HepG2 (cell line): ENCODE data around the gene LIN28B. TPM values are rescaled to one million over a fixed set of nuclear protein-coding genes. Genes with fewer than 3 reads are reported as not detected.

Experiments used
- AGO1 ChIP-seq: fragments of 200-400 bp; formaldehyde crosslinking; IDR thresholded peaks from 2 replicates; pipeline ENCODE4 v1.6.1; 2017; ENCODE audit warnings: mild to moderate bottlenecking, low read depth, low read length, moderate library complexity; ENCODE audit not compliant: poor library complexity, severe bottlenecking
- CREM ChIP-seq, 2 experiments: sonication (generic) in 1 of 2; formaldehyde crosslinking in 1 of 2; IDR thresholded peaks; 2 replicates each; pipeline versions ENCODE4 v1.4.0 to v1.6.1; 2016 to 2020; ENCODE audit warnings: antibody characterized with exemption in 1 of 2, mild to moderate bottlenecking in 1 of 2, missing genetic modification reagents in 1 of 2
- DMTF1 ChIP-seq: sonication (generic); formaldehyde crosslinking; IDR thresholded peaks from 2 replicates; pipeline ENCODE4 v1.4.0; 2020; ENCODE audit warnings: mild to moderate bottlenecking, missing genetic modification reagents
- HOXA3 ChIP-seq: sonication (generic); formaldehyde crosslinking; IDR thresholded peaks from 2 replicates; pipeline ENCODE4 v1.5.0; 2020; ENCODE audit warnings: missing genetic modification reagents
- MAFF ChIP-seq: IDR thresholded peaks from 2 replicates; pipeline ENCODE4 v1.6.1; 2011; ENCODE audit warnings: low read depth, low read length, improper control_type of control experiment
- MYNN ChIP-seq: sonication (generic); formaldehyde crosslinking; IDR thresholded peaks from 2 replicates; pipeline ENCODE4 v1.4.0; 2020; ENCODE audit warnings: mild to moderate bottlenecking, low read depth, missing genetic modification reagents
- PBX2 ChIP-seq: IDR thresholded peaks from 2 replicates; pipeline ENCODE4 v1.6.1; 2016; ENCODE audit warnings: control low read depth
- PHF21A ChIP-seq: sonication (generic); formaldehyde crosslinking; IDR thresholded peaks from 2 replicates; pipeline ENCODE4 v1.5.0; 2020; ENCODE audit warnings: mild to moderate bottlenecking, missing genetic modification reagents
- POLR2AphosphoS2 ChIP-seq: IDR thresholded peaks from 2 replicates; pipeline ENCODE4 v1.6.1; 2011; ENCODE audit warnings: low read depth, low read length, improper control_type of control experiment
- POLR2G ChIP-seq: fragments of 200-400 bp; formaldehyde crosslinking; IDR thresholded peaks from 2 replicates; pipeline ENCODE4 v1.6.1; 2018; ENCODE audit warnings: mild to moderate bottlenecking, low read depth, low read length, moderate library complexity
- SOX5 ChIP-seq: IDR thresholded peaks from 2 replicates; pipeline ENCODE4 v1.6.1; 2016; ENCODE audit warnings: borderline replicate concordance
- STAG1 ChIP-seq: sonication (generic); formaldehyde crosslinking; IDR thresholded peaks from 2 replicates; pipeline ENCODE4 v1.4.0; 2020; ENCODE audit warnings: missing genetic modification reagents
- TBX3 ChIP-seq: fragments of 450-650 bp; IDR thresholded peaks from 2 replicates; pipeline ENCODE4 v1.6.1; 2017; ENCODE audit warnings: antibody characterized with exemption, mild to moderate bottlenecking, inconsistent platforms, borderline replicate concordance
- ZNF333 ChIP-seq: sonication (generic); formaldehyde crosslinking; IDR thresholded peaks from 2 replicates; pipeline ENCODE4 v1.4.0; 2020; ENCODE audit warnings: mild to moderate bottlenecking, missing genetic modification reagents, borderline replicate concordance
- ZNF431 ChIP-seq: sonication (generic); formaldehyde crosslinking; IDR thresholded peaks from 2 replicates; pipeline ENCODE4 v1.9.0; 2022; ENCODE audit warnings: missing genetic modification reagents, low read depth, mild to moderate bottlenecking, borderline replicate concordance
- polyA plus RNA-seq, 8 experiments: library from polyadenylated mRNA; depleted of rRNA in 3 of 8; stranded (reverse) in 7 of 8; unstranded in 1 of 8; fragments of >200 nt; fragmentation: Illumina TruSeq in 4 of 8; extraction: Trizol in 4 of 8; gene quantifications; 2 replicates each; pipeline versions ENCODE4 v1.2.1 to v1.2.3, GENCODE V29; 2011 to 2016; ENCODE audit warnings: low read depth in 4 of 8, missing spikeins in 1 of 8, mixed read lengths in 1 of 8; ENCODE audit not compliant: insufficient read depth in 1 of 8
- total RNA-seq, 5 experiments: library from RNA; depleted of rRNA; stranded (reverse); fragments of >200 nt; fragmentation: Illumina TruSeq; extraction: Trizol; gene quantifications; 2 replicates each; pipeline ENCODE4 v1.2.3, GENCODE V29; 2016; ENCODE audit warnings: low read depth in 1 of 5
- TF ChIP-seq, protein P1 (sequence below), 2 experiments: sonication (generic) in 1 of 2; formaldehyde crosslinking in 1 of 2; IDR thresholded peaks; 2 replicates each; pipeline versions ENCODE4 v1.5.1 to v1.6.1; 2011 to 2020; ENCODE audit warnings: borderline replicate concordance in 1 of 2, low read depth in 1 of 2, low read length in 1 of 2, mild to moderate bottlenecking in 1 of 2, missing genetic modification reagents in 1 of 2, moderate library complexity in 1 of 2
- TF ChIP-seq, protein P2 (sequence below): sonication (generic); formaldehyde crosslinking; IDR thresholded peaks from 2 replicates; pipeline ENCODE4 v1.4.0; 2020; ENCODE audit warnings: missing genetic modification reagents, mild to moderate bottlenecking, borderline replicate concordance

The LIN28B gene
- total and polyA plus RNA-seq, 2 of the 13 experiments (the other 11 are each of a cell fraction or from before 2014, with no cell fraction given) = 14.5 to 56.8 TPM

- TF ChIP-seq PBX2 (CRISPR knock-in tag) (no peak), MYNN (peak; percentile 76; the same call in 1 of the 2 replicates), POLR2AphosphoS2 (no peak), TBX3 (peak; percentile 70), AGO1 (no peak), ZNF431 (CRISPR knock-in tag) (no peak), PHF21A (CRISPR knock-in tag) (no peak), HOXA3 (CRISPR knock-in tag) (peak; percentile 82), CREM (IDR thresholded peaks at IDR 0.05) (no peak), CREM (CRISPR knock-in tag; IDR thresholded peaks at IDR 0.05) (no peak), DMTF1 (CRISPR knock-in tag) (no peak), MAFF (no peak), ZNF333 (CRISPR knock-in tag) (no peak), SOX5 (peak; percentile 17; the same call in 1 of the 2 replicates), POLR2G (peak; percentile 54), STAG1 (CRISPR knock-in tag) (peak; percentile 73)
- TF ChIP-seq, protein P1, sequence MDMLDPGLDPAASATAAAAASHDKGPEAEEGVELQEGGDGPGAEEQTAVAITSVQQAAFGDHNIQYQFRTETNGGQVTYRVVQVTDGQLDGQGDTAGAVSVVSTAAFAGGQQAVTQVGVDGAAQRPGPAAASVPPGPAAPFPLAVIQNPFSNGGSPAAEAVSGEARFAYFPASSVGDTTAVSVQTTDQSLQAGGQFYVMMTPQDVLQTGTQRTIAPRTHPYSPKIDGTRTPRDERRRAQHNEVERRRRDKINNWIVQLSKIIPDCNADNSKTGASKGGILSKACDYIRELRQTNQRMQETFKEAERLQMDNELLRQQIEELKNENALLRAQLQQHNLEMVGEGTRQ (IDR thresholded peaks at IDR 0.05; ENCODE audit: low read depth, low read length) = no peak
- TF ChIP-seq, protein P1 (CRISPR knock-in tag; IDR thresholded peaks at IDR 0.05; ENCODE audit: borderline replicate concordance) = 0 out of 2 replicates have a peak, but pooled peaks have one; percentile 38
- TF ChIP-seq, protein P2, sequence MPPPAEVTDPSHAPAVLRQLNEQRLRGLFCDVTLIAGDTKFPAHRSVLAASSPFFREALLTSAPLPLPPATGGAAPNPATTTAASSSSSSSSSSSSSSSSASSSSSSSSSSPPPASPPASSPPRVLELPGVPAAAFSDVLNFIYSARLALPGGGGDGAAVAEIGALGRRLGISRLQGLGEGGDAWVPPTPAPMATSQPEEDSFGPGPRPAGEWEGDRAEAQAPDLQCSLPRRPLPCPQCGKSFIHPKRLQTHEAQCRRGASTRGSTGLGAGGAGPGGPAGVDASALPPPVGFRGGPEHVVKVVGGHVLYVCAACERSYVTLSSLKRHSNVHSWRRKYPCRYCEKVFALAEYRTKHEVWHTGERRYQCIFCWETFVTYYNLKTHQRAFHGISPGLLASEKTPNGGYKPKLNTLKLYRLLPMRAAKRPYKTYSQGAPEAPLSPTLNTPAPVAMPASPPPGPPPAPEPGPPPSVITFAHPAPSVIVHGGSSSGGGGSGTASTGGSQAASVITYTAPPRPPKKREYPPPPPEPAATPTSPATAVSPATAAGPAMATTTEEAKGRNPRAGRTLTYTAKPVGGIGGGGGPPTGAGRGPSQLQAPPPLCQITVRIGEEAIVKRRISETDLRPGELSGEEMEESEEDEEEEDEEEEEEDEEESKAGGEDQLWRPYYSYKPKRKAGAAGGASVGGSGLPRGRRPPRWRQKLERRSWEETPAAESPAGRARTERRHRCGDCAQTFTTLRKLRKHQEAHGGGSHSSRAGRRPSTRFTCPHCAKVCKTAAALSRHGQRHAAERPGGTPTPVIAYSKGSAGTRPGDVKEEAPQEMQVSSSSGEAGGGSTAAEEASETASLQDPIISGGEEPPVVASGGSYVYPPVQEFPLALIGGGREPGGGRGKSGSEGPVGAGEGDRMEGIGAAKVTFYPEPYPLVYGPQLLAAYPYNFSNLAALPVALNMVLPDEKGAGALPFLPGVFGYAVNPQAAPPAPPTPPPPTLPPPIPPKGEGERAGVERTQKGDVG (CRISPR knock-in tag) = no peak
Observed at GRCh38 chr6:104940893-104941728, 15.8 kb upstream of the LIN28B start (continued).
